ENCODE measurements around the gene CRYBG1.

DNA sequence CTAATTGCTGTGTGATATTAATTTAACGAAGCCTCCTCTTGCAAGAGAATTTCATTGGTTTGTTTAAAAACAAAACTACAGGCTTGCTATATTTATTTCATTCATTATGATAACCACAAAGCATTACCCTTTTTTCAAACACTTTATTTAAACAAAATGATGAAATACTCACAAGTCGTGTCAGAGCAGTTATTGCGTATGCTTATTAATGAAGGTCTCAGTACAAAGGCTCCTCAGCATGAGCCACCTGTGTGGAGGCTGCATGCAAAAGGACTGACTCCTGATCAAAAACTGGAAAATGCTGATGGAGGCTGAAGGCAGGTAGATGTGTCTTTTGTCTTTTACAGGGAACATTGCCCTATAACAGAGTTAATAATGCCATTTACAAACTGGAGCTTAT, 130.5 kb downstream of the CRYBG1 start:
- TF ChIP-seq, protein P1, sequence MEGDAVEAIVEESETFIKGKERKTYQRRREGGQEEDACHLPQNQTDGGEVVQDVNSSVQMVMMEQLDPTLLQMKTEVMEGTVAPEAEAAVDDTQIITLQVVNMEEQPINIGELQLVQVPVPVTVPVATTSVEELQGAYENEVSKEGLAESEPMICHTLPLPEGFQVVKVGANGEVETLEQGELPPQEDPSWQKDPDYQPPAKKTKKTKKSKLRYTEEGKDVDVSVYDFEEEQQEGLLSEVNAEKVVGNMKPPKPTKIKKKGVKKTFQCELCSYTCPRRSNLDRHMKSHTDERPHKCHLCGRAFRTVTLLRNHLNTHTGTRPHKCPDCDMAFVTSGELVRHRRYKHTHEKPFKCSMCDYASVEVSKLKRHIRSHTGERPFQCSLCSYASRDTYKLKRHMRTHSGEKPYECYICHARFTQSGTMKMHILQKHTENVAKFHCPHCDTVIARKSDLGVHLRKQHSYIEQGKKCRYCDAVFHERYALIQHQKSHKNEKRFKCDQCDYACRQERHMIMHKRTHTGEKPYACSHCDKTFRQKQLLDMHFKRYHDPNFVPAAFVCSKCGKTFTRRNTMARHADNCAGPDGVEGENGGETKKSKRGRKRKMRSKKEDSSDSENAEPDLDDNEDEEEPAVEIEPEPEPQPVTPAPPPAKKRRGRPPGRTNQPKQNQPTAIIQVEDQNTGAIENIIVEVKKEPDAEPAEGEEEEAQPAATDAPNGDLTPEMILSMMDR (conservative IDR thresholded peaks at IDR 0.05 in 1 of 2, IDR thresholded peaks at IDR 0.05 in 1 of 2; ENCODE audit: extremely low read depth in 1 of 2, insufficient read depth in 1 of 2, low read depth in 1 of 2, low read length in 2 of 2) = no peak
- TF ChIP-seq EZH2 (IDR thresholded peaks at IDR 0.05; ENCODE audit: borderline replicate concordance, low read length) = no peak

Data from mammary epithelial cell (primary cell).